Measurements from ENCODE around the gene VTN. TPM values are rescaled to one million over a fixed set of nuclear protein-coding genes. Genes with fewer than 3 reads are reported as not detected.

VTN gene
- total and polyA plus RNA-seq, 2 donors (not counting 3 experiments of a cell fraction or from before 2014, with no cell fraction given) = 1.1 TPM; not detected in 1

- Histone ChIP-seq H3K9me3 (replicated peaks; ENCODE audit: control insufficient read depth, insufficient read depth, low read length) (no peaks in the 10 kb centered on the region), H3K4me1 (ENCODE audit: control insufficient read depth, extremely low read depth, insufficient read depth, low read length) (peaks cover 29% of the 10 kb centered on the region), H3K79me2 (ENCODE audit: control insufficient read depth, insufficient read depth, low read length) (no peaks in the 10 kb centered on the region), H3K36me3 (ENCODE audit: control insufficient read depth in 2 of 2, extremely low read depth in 1 of 2, insufficient read depth in 2 of 2, low read length in 2 of 2) (peaks cover 19 to 34% of the 10 kb centered on the region in 2 experiments), H4K20me1 (replicated peaks; ENCODE audit: control insufficient read depth, extremely low read depth, insufficient read depth, low read length) (no peaks in the 10 kb centered on the region), H3K27me3 (ENCODE audit: control insufficient read depth in 2 of 2, insufficient read depth in 2 of 2, low read length in 2 of 2) (no peaks in the 10 kb centered on the region), H3K9me1 (replicated peaks; ENCODE audit: control insufficient read depth, extremely low read depth, insufficient read depth, low read length) (no peaks in the 10 kb centered on the region), H2AFZ (ENCODE audit: low read depth, low read length) (no peak overlapping the region), H3K4me3 (replicated peaks in 1 of 3; ENCODE audit: insufficient read depth in 1 of 3, low read depth in 1 of 3, low read length in 3 of 3) (no peak overlapping the region), H3K27ac (ENCODE audit: insufficient read depth, low read depth, low read length) (no peak overlapping the region), H3K4me2 (ENCODE audit: insufficient read depth, low read length) (no peak overlapping the region), H3K9ac (replicated peaks; ENCODE audit: extremely low read depth, insufficient read depth, low read length) (no peak overlapping the region)
- dilution Hi-C loops (cut with MboI; ENCODE audit: extremely low pct_ligation_motif_present, low sequenced_read_pairs) = no loop called here
- intact Hi-C loops (cut with micrococcal nuclease) = loop anchor here (10.0 kb wide), 1 partner anchor 1095 kb away; no protein-coding TSS in a partner anchor
- BruUV-seq (replicated peaks) = no TSS peak
- CTCF ChIA-PET = interaction anchor here (1.1 kb wide), 1 partner anchor 66 kb away, joined by 3 read pairs; no protein-coding TSS in a partner anchor
- FAIRE-seq (no peak), DNase-seq (ENCODE audit: low read depth, low spot score) (no peak)
- POLR2A ChIA-PET = no interaction called here
- TF ChIP-seq, protein P1, sequence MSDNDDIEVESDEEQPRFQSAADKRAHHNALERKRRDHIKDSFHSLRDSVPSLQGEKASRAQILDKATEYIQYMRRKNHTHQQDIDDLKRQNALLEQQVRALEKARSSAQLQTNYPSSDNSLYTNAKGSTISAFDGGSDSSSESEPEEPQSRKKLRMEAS (IDR thresholded peaks at IDR 0.05; ENCODE audit: insufficient read depth, insufficient read length) = no peak
- TF ChIP-seq POLR2A (IDR thresholded peaks at IDR 0.05; ENCODE audit: low read depth, low read length) (no peak), EZH2 (IDR thresholded peaks at IDR 0.05; ENCODE audit: borderline replicate concordance, low read depth, low read length, severe bottlenecking) (no peak), POLR2AphosphoS5 (IDR thresholded peaks at IDR 0.05; ENCODE audit: insufficient read depth, low read depth, low read length) (no peak), FOS (IDR thresholded peaks at IDR 0.05; ENCODE audit: borderline replicate concordance, insufficient read depth, low read length) (no peak), MYC (IDR thresholded peaks at IDR 0.05; ENCODE audit: low read depth, low read length) (no peak), GATA2 (IDR thresholded peaks at IDR 0.05; ENCODE audit: insufficient read depth, insufficient read length, low read depth, low read length) (no peak), CTCF (IDR thresholded peaks at IDR 0.05; ENCODE audit: extremely low read depth in 1 of 2, insufficient read depth in 1 of 2, low read depth in 1 of 2, low read length in 2 of 2) (no peak), JUN (IDR thresholded peaks at IDR 0.05; ENCODE audit: borderline replicate concordance, insufficient read depth, insufficient read length, low read depth) (no peak)
Observed at GRCh38 chr17:28350271-28350670, 19.8 kb downstream of the VTN start.

Measured in endothelial cell of umbilical vein (primary cell).